Kidney tubule cell (primary cell): Measurements from ENCODE around the gene CAPZA1.

Source experiments
- DNase-seq: peaks from one replicate; pipeline ENCODE4 v3.0.0-alpha.2; 2018; ENCODE audit warnings: low spot score

CAPZA1 gene

GRCh38 chr1:112677501-112677900, 57.9 kb downstream of the CAPZA1 start:
- no peak for DNase-seq

DNA sequence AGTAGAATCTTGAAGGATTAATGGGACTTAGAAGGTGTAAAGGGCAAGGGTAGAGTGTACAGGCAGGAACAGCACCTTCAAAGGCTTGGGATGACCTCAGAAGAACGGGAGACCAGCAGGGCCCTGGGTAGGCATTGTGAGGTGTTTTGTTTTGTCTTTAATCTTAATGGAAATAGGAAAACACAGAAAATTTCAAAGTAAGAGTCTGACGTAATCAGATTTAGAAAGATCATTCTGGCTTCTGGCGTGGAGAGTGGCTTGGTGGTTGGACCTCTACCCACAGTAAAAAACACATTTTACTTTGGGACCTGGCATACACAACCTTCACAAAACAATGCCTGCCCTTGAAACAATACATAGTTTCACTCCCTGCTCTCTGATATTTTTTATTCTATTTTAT, 59.0 kb downstream of the CAPZA1 start:
- no peak for DNase-seq

GRCh38 chr1:112685913-112686312, 66.3 kb downstream of the CAPZA1 start:
- DNase-seq, result no peak

- peak; percentile 74 for DNase-seq
Observed at GRCh38 chr1:112686417-112686816, 66.8 kb downstream of the CAPZA1 start.

DNA sequence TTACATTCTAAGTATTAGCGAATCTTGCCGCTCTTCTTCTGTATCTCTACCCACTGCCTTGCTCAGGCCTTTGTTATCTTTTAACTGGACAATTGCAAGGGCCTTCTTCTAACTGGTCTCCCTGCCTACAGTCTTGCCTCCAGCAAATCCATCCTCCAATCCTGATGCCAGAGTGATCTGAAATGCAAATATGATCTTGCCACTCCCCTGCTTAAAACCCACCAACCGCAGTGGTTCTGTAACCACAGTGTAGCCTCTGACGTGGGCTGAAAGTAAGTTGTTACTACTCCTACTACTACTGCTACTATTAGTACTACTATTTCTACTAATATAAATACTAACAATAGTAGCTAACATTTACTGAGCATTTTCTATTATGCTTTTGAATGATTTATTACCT, 67.2 kb downstream of the CAPZA1 start:
- no peak for DNase-seq

GRCh38 chr1:112687361-112687760, 67.7 kb downstream of the CAPZA1 start:
- no peak for DNase-seq

- no peak for DNase-seq
Observed at GRCh38 chr1:112687785-112688496, 68.3 kb downstream of the CAPZA1 start.

DNA sequence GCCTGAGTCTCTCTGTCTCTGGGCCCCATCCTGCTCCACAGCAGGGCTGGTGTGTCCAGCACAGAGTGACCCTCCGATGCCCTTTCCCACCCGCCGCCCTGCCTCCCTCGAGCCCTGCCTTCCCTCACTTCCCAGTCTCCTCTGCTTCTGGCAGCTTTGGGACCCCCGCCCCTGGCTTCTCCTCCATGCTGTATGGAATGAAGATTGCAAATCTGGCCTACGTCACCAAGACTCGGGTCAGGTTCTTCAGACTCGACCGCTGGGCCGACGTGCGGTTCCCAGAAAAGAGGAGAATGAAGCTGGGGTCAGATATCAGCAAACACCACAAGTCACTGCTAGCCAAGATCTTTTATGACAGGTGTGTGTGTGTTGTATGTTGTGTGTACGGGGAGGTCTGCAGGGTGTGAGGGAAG, 69.2 kb downstream of the CAPZA1 start:
- no peak for DNase-seq

DNA sequence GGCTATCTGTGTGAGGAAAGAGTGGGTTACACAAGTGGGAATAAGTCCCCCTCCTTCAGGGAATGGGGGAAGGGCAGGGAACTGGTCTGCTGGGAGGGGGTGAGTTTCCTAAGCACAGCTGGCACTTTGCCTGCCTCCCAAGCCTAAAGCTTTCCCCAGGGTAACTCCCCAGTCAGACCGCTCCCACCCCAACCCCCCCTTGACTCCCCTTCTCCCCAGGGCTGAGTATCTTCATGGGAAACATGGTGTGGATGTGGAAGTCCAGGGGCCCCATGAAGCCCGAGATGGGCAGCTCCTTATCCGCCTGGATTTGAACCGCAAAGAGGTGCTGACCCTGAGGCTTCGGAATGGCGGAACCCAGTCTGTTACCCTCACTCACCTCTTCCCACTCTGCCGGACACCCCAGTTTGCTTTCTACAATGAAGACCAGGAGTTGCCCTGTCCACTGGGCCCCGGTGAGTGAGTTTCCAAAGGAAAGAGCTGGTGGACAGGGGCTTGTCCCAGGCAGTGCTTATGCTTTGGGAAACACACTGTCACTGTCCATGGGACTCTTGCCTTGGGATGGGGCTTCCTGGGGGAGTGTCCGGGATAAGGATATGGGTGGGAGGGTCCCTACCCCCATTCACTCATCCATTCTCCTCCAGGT, 69.7 kb downstream of the CAPZA1 start:
- DNase-seq, result no peak

DNA sequence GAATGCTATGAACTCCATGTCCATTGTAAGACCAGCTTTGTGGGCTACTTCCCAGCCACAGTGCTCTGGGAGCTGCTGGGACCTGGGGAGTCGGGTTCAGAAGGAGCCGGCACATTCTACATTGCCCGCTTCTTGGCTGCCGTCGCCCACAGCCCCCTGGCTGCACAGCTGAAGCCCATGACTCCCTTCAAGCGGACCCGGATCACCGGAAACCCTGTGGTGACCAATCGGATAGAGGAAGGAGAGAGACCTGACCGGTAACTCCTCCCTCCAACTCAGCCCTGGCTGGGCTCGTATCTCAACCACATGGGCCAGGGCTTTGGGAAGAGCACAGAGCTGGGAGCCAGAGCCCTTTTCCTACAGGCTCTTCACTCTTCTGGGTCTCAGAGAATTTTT, 70.2 kb downstream of the CAPZA1 start:
- DNase-seq, result no peak

GRCh38 chr1:112692681-112693080, 73.0 kb downstream of the CAPZA1 start:
- DNase-seq, result no peak

GRCh38 chr1:112693821-112694220, 74.2 kb downstream of the CAPZA1 start:
- no peak for DNase-seq

DNA sequence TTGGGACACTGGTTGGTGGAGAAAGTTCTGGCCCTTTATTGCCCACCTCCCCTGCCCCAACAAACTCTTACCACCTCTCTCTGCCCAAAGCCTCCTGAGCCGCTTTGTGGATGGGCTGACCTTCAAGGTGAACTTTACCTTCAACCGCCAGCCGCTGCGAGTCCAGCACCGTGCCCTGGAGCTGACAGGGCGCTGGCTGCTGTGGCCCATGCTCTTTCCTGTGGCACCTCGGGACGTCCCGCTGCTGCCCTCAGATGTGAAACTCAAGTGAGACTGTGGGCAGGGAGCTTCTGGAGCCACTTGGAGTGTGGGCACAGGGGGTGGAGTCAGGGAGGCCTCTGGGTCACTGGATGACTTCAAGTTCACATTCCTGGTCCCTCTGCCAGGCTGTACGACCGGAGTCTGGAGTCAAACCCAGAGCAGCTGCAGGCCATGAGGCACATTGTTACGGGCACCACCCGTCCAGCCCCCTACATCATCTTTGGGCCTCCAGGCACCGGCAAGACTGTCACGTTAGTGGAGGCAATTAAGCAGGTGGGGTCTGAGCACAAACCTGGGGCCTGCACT, 74.8 kb downstream of the CAPZA1 start:
- no peak for DNase-seq

- no peak for DNase-seq
Observed at GRCh38 chr1:112695276-112695675, 75.6 kb downstream of the CAPZA1 start.

- no peak for DNase-seq
Observed at GRCh38 chr1:112696578-112697314, 77.1 kb downstream of the CAPZA1 start.

GRCh38 chr1:112697781-112698201, 78.2 kb downstream of the CAPZA1 start:
- no peak for DNase-seq

DNA sequence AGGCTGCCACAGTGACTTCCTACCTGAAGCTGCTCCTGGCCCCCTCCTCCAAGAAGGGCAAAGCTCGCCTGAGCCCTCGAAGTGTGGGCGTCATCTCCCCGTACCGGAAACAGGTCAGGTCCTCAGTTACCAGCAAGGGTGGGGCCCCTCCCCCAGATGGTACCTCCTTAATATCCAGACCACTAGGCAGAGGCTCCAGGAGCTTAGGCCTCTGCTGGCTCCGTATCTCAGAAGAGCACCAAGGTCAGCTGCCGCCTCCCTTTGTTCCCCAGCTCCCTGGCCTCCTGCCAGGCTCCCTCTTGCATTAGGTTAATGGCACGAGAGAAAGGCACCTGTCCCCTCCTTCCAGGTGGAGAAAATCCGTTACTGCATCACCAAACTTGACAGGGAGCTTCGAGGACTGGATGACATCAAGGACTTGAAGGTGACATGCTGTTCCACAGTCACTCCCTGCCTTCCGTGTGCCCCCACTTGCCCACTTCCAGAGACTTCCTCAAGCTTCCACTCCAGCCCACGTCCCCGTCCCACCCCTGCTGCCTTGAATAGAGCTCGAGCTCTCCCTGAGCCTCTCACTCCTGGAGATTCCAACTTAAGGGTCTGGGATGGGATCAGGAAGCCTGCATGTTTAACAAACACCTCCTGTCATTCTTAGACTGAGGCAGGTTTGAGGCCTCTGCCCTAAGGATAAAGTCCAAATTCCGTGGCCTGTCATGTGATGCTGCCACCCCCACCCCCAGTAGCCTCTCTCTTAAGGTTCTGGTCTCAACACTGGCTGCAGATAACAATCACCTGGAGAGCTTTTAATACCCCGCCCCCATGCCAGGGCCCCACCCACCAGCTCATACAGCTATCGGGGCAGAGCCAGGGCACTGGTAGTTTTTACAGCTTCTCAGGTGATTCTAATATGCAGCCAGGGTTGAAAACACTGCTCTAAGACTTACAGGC, 79.0 kb downstream of the CAPZA1 start:
- DNase-seq, result peak; percentile 45

- DNase-seq, result no peak
Observed at GRCh38 chr1:112699425-112700144, 80.0 kb downstream of the CAPZA1 start.

GRCh38 chr1:112700290-112701226, 80.9 kb downstream of the CAPZA1 start:
- peak; percentile 98 for DNase-seq
